ENCODE measurements around the gene PEX16. TPM values are rescaled to one million over a fixed set of nuclear protein-coding genes. Genes with fewer than 3 reads are reported as not detected.

PEX16 gene
- total RNA-seq, 1 donor from 2014 or later: 24.5 TPM

DNA sequence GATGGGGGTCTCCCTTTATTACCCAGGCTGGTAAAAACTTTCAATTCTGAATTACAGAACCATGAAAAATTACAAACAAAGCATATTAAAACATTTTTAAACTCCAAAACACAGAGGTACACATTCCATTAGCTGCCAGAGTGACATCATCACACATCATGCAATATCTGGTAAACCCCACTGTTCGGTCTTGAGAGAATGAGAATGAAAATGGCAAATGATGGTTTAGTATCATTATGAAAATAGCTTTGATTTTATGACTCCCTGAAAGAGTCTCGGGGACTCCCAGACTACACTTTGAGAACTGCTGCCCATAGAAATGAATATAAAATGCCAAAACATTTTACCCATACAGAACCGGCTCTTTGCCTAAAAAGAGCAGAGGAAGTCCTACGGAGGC is 23.6 kb upstream of the PEX16 start:
- Mint-ChIP-seq H3K27ac (ENCODE audit: unreplicated experiment) (no peak overlapping the region), H3K4me3 (ENCODE audit: unreplicated experiment) (no peak overlapping the region), H3K9me3 (ENCODE audit: unreplicated experiment) (no peaks in the 10 kb centered on the region), H3K36me3 (ENCODE audit: unreplicated experiment) (peaks cover 58% of the 10 kb centered on the region), H3K4me1 (ENCODE audit: unreplicated experiment) (no peaks in the 10 kb centered on the region), H3K27me3 (ENCODE audit: unreplicated experiment) (no peaks in the 10 kb centered on the region)
- TF ChIP-seq, protein P1, sequence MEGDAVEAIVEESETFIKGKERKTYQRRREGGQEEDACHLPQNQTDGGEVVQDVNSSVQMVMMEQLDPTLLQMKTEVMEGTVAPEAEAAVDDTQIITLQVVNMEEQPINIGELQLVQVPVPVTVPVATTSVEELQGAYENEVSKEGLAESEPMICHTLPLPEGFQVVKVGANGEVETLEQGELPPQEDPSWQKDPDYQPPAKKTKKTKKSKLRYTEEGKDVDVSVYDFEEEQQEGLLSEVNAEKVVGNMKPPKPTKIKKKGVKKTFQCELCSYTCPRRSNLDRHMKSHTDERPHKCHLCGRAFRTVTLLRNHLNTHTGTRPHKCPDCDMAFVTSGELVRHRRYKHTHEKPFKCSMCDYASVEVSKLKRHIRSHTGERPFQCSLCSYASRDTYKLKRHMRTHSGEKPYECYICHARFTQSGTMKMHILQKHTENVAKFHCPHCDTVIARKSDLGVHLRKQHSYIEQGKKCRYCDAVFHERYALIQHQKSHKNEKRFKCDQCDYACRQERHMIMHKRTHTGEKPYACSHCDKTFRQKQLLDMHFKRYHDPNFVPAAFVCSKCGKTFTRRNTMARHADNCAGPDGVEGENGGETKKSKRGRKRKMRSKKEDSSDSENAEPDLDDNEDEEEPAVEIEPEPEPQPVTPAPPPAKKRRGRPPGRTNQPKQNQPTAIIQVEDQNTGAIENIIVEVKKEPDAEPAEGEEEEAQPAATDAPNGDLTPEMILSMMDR (IDR thresholded peaks at IDR 0.05): no peak
- DNase-seq (ENCODE audit: extremely low spot score, unreplicated experiment): no peak

GRCh38 chr11:45939836-45940235 is 22.2 kb upstream of the PEX16 start:
- H3K4me1 Mint-ChIP-seq (ENCODE audit: unreplicated experiment): no peaks in the 10 kb centered on the region

DNA sequence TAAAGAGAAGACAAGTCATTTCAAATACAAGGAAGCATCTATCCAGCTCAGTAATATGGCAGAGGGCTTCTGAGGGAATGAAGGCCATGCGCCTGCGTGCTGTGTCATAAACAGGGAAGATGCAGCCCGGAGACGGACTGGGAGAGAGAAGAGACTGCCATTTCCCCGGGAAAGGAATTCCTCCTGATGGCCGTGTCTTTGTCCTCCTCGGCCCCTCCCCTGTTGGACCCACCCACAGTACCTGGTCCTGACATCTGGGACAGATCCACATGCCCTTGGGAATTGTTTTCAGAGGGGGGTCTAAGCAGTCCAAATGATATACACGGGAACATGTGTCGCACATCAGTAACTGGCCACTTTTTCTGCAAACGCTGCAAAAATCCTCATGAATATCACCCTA is 20.2 kb upstream of the PEX16 start:
- no peaks in the 10 kb centered on the region for H3K27me3 Mint-ChIP-seq (ENCODE audit: unreplicated experiment)
- H3K9me3 Mint-ChIP-seq (ENCODE audit: unreplicated experiment): no peaks in the 10 kb centered on the region
- TF ChIP-seq, protein P1 (IDR thresholded peaks at IDR 0.05): no peak
- DNase-seq (ENCODE audit: extremely low spot score, unreplicated experiment): no peak
- no peak overlapping the region for H3K4me3 Mint-ChIP-seq (ENCODE audit: unreplicated experiment)
- H3K4me1 Mint-ChIP-seq (ENCODE audit: unreplicated experiment): no peaks in the 10 kb centered on the region
- H3K27ac Mint-ChIP-seq (ENCODE audit: unreplicated experiment): no peak overlapping the region
- peaks cover 36% of the 10 kb centered on the region for H3K36me3 Mint-ChIP-seq (ENCODE audit: unreplicated experiment)

More at GRCh38 chr11:45939836-45940235, 22.2 kb upstream of the PEX16 start:
- Mint-ChIP-seq H3K9me3 (ENCODE audit: unreplicated experiment) (no peaks in the 10 kb centered on the region), H3K27ac (ENCODE audit: unreplicated experiment) (no peak overlapping the region), H3K36me3 (ENCODE audit: unreplicated experiment) (peaks cover 46% of the 10 kb centered on the region), H3K4me3 (ENCODE audit: unreplicated experiment) (no peak overlapping the region), H3K27me3 (ENCODE audit: unreplicated experiment) (no peaks in the 10 kb centered on the region)
- DNase-seq (ENCODE audit: extremely low spot score, unreplicated experiment): no peak
- TF ChIP-seq, protein P1 (IDR thresholded peaks at IDR 0.05): no peak

DNA sequence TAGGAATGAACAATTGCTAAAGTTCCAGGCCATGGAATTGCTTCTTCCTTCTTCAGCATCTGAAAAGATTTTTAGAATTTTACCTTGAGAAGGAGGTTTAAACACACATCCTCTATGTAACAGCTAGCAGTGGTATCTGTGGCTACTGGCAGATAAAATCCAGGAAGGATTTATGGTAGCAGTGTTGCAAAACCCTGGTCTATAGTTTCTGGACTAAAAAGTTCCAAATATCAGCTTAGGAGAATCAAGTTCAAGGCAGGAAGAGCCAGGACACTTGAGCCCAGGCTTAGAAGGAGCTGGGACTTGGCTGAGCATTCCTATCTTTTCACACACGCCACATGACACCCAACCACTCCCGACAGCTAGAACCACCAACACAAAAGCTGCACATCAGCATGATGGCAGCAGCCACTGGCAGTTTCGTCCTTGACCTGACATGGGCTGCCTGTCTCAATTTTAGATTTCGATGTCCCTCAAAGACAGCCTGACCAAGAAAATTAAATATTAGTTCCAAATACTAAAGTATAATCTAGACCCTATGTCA is 18.9 kb upstream of the PEX16 start:
- no peak overlapping the region for H3K4me3 Mint-ChIP-seq (ENCODE audit: unreplicated experiment)
- H3K9me3 Mint-ChIP-seq (ENCODE audit: unreplicated experiment): no peaks in the 10 kb centered on the region
- no peak overlapping the region for H3K27ac Mint-ChIP-seq (ENCODE audit: unreplicated experiment)

DNA sequence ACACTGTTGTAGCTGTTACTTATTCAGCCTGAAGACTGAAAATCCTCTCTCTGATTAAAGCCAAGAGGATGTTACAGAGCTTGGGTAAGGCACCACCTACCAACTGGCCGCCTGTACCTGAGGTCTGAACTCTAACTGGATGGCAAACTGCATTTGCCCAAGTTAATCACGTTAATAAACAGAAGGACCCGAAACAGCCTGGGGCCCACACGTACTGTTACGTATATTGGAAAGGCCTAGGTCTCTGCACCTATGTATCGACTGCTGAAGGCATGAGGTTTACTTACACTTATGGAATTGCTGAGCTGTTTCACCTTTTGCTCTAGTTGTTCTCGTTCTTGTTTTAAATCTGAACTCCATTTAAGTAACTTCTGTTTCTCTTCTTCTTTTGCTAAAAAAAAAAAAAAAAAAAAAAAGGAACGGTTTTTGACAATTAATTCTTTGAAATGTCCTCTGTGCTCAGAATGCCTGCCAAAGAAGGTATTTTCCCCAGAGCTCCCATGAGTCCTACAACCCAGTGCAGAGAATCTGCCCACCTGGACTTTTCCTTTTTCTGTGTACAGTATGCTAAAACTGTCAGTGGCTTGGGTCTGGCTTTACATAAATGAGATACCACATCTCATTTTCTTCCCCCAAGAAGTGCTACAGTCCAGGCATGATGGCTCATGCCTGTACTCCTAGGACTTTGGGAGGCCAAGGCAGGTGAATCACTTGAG is 17.8 kb upstream of the PEX16 start:
- Mint-ChIP-seq H3K36me3 (ENCODE audit: unreplicated experiment) (peaks cover 33% of the 10 kb centered on the region), H3K4me1 (ENCODE audit: unreplicated experiment) (no peaks in the 10 kb centered on the region), H3K4me3 (ENCODE audit: unreplicated experiment) (no peak overlapping the region), H3K9me3 (ENCODE audit: unreplicated experiment) (no peaks in the 10 kb centered on the region), H3K27me3 (ENCODE audit: unreplicated experiment) (no peaks in the 10 kb centered on the region), H3K27ac (ENCODE audit: unreplicated experiment) (no peak overlapping the region)
- TF ChIP-seq, protein P1 (IDR thresholded peaks at IDR 0.05): no peak
- no peak for DNase-seq (ENCODE audit: extremely low spot score, unreplicated experiment)

More for the DNA sequence above, 18.9 kb upstream of the PEX16 start:
- DNase-seq (ENCODE audit: extremely low spot score, unreplicated experiment): no peak
- H3K36me3 Mint-ChIP-seq (ENCODE audit: unreplicated experiment): peaks cover 34% of the 10 kb centered on the region
- H3K27me3 Mint-ChIP-seq (ENCODE audit: unreplicated experiment): no peaks in the 10 kb centered on the region
- H3K4me1 Mint-ChIP-seq (ENCODE audit: unreplicated experiment): no peaks in the 10 kb centered on the region
- TF ChIP-seq, protein P1 (IDR thresholded peaks at IDR 0.05): no peak
